ENCODE data around the gene PTPRE.

GRCh38 chr10:127911867-127912257 lies 5.0 kb downstream of the PTPRE start:
- TF ChIP-seq EZH2 (IDR thresholded peaks at IDR 0.05; ENCODE audit: borderline replicate concordance, low read length), result no peak
- TF ChIP-seq, protein P1, sequence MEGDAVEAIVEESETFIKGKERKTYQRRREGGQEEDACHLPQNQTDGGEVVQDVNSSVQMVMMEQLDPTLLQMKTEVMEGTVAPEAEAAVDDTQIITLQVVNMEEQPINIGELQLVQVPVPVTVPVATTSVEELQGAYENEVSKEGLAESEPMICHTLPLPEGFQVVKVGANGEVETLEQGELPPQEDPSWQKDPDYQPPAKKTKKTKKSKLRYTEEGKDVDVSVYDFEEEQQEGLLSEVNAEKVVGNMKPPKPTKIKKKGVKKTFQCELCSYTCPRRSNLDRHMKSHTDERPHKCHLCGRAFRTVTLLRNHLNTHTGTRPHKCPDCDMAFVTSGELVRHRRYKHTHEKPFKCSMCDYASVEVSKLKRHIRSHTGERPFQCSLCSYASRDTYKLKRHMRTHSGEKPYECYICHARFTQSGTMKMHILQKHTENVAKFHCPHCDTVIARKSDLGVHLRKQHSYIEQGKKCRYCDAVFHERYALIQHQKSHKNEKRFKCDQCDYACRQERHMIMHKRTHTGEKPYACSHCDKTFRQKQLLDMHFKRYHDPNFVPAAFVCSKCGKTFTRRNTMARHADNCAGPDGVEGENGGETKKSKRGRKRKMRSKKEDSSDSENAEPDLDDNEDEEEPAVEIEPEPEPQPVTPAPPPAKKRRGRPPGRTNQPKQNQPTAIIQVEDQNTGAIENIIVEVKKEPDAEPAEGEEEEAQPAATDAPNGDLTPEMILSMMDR (conservative IDR thresholded peaks at IDR 0.05 in 1 of 2, IDR thresholded peaks at IDR 0.05 in 1 of 2; ENCODE audit: extremely low read depth in 1 of 2, insufficient read depth in 1 of 2, low read depth in 1 of 2, low read length in 2 of 2), result no peak
